SK-N-MC (cell line): Measurements from ENCODE around the gene ABHD2.
"Not testable (repeated sequence)": the region's sequence is repeated elsewhere in the genome, so short reads cannot be mapped to it uniquely, and the experiment has no call there.

Experiments used
- DNase-seq: peaks from one replicate; pipeline ENCODE4 v3.0.0-alpha.2; 2011; ENCODE audit warnings: low read depth, low spot score
- H3K27ac ChIP-seq: fragments of 200-600 bp; sonication (generic); 2 replicates; pipeline ENCODE4 v1.5.1; 2016; ENCODE audit warnings: mixed run types
- H3K36me3 ChIP-seq: fragments of 200-600 bp; sonication (generic); 2 replicates; pipeline ENCODE4 v1.6.1; 2017; ENCODE audit warnings: antibody characterized with exemption, low read length, mixed read lengths; ENCODE audit not compliant: insufficient read depth
- H3K4me3 ChIP-seq: fragments of 200-600 bp; sonication (generic); 2 replicates; pipeline ENCODE4 v1.5.1; 2016
- H3K9ac ChIP-seq: fragments of 200-600 bp; sonication (generic); 2 replicates; pipeline ENCODE4 v1.8.0; 2017; ENCODE audit warnings: mixed run types, mixed read lengths; ENCODE audit not compliant: insufficient read length
- H3K9me3 ChIP-seq: fragments of 200-600 bp; sonication (generic); 2 replicates; pipeline ENCODE4 v1.6.1; 2017; ENCODE audit warnings: low read depth, mild to moderate bottlenecking, antibody characterized with exemption, low read length, moderate library complexity, mixed read lengths
- EZH2 ChIP-seq: fragments of 200-600 bp; sonication (generic); IDR thresholded peaks from one replicate; pipeline ENCODE4 v1.6.1; 2017; ENCODE audit warnings: antibody characterized with exemption
- FOXP2 ChIP-seq: optimal IDR thresholded peaks from 2 replicates; pipeline ENCODE3; 2011; ENCODE audit warnings: mild to moderate bottlenecking, moderate library complexity; ENCODE audit not compliant: insufficient read depth; ENCODE audit errors: extremely low read length, control extremely low read depth
- POLR2AphosphoS5 ChIP-seq: IDR thresholded peaks from 2 replicates; pipeline ENCODE4 v1.6.1; 2012; ENCODE audit warnings: mild to moderate bottlenecking, low read depth, low read length, borderline replicate concordance

ABHD2 gene

DNA sequence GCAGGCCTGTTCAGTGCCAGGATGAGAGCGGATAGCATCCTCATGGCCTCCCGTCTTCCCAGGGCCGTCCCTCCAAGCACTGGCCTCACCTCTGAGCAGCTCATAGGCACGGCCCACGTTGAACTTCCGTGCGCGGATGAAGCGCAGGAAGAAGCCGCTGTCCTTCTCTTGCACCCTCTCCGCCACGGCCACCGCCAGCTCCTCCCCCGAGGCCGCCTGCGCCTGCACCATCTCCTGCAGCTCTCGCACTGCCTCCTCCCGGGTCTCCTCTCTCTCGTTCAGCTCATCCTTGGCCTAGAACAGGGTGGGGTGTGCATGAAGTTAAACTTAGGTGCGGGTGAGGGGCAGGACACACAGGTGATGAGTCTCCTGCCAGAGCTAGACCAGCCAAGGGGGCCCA, 128.8 kb downstream of the ABHD2 start:
- no peaks in the 10 kb centered on the region for H3K36me3 ChIP-seq
- DNase-seq = no peak
- TF ChIP-seq POLR2AphosphoS5 = no peak
- no peak overlapping the region for H3K9ac ChIP-seq
- no peak overlapping the region for H3K4me3 ChIP-seq
- H3K9me3 ChIP-seq = no peaks in the 10 kb centered on the region
- H3K27ac ChIP-seq = no peak overlapping the region

DNA sequence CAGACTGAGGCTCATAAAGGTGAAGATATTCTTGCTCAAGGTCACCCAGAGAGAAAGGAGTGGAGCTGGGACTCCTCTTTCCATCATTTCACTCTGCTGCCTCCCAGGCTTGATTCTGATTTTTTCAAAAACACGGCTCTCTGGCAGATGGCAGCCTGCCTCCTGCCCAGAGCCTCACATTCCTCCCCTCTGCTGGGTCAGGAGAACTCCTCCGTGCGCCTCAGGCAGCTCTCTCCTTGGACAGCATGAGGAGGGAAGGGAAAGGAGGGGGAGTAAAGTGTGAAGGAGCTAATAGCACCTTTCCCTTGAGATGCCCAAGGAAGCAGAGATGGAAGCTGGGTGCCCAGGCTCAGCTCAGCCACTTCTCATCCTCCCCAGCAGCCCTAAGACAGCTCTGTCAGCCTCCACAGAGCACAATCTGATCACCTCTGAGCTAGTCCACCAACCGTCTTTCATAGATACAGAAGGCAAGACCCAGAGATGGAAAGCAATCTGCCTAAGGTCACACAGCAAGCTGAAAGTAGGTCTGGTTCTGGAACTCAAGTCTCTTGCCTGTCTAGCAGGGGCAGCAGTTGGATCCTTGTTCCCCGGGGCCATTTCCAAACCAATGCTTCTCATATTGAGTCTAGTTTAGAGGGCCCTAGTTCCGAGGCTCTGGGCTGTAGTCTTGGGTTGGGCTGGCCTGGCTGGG, 129.6 kb downstream of the ABHD2 start:
- Histone ChIP-seq H3K9me3 (no peaks in the 10 kb centered on the region), H3K4me3 (no peak overlapping the region), H3K9ac (no peak overlapping the region), H3K27ac (no peak overlapping the region), H3K36me3 (no peaks in the 10 kb centered on the region)
- no peak for TF ChIP-seq POLR2AphosphoS5
- no peak for TF ChIP-seq FOXP2
- TF ChIP-seq EZH2 = no peak
- no peak for DNase-seq

DNA sequence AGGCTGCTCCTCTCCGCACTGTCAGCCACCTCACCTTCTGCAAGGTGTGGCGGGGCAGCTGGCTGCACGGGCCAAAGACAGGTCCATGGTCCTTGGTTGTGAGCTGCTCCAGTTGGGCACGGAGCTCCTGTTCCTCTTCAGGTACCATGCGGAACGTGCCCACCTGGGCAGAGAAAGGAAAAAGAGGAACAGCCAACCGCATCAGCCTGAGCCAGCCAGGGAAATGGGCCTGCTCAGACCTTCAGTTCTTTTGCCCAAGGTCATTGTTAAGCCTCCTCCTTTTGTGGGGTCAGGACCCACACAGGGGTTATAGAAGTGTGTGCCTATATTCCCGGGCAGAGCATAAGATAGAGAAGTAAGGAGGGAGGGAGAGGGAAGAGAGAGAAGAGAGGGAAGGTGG, 130.3 kb downstream of the ABHD2 start:
- TF ChIP-seq POLR2AphosphoS5 = no peak
- no peak for TF ChIP-seq EZH2
- no peak for TF ChIP-seq FOXP2
- DNase-seq = no peak
- Histone ChIP-seq H3K27ac (no peak overlapping the region), H3K36me3 (no peaks in the 10 kb centered on the region), H3K4me3 (no peak overlapping the region), H3K9me3 (no peaks in the 10 kb centered on the region), H3K9ac (no peak overlapping the region)

DNA sequence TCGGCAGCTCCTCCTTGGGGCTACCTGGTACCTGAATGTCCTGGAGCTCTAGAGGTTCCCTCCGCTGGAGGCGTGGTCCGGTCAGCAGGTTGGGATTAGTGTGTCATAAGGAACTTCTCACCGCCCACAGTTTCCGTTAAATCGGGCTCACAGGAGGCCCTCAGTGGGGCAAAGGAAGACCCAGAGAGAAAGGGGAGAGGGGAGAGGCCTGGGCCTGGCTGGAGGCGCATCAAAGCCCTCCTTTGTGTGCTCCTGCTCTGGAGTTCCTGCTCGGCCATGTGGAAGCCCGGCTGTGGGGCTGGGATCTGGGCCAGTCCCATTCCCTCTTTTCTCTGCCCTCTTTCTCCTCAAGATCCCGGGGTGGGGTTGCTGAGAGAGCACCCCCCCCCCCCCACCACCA, 133.3 kb downstream of the ABHD2 start, which contains the start of gene RLBP1:
Gene RLBP1 (minus strand): TSS at position 37 of the 400 bp plus-strand sequence. CDS start 2,604 bp downstream, outside the sequence.
- H3K27ac ChIP-seq = no peak within 1 kb of the TSS
- H3K36me3 ChIP-seq = no peaks in the 10 kb centered on the region
- no peak for TF ChIP-seq POLR2AphosphoS5
- TF ChIP-seq EZH2 = no peak
- TF ChIP-seq FOXP2 = no peak
- no peak within 1 kb of the TSS for H3K9ac ChIP-seq
- H3K9me3 ChIP-seq = no peaks in the 10 kb centered on the region
- no peak within 1 kb of the TSS for H3K4me3 ChIP-seq
- DNase-seq = no peak

DNA sequence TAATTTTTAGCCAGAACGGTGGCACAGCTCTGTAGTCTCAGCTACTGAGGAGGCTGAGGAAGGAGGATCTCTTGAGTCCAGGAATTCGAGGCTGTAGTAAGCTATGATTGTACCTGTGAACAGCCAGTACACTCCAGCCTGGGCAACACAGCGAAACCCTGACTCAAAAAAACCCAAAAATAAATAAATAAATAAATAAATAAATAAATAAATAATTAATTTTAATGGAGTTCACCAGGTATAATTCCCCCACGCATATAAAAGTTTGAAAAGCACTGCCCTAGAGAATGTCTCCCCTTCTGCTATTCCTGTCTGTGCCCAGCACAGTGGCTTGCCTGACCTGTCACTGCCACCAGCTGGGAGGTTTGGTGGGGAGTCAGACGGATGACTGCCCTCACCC, 137.3 kb downstream of the ABHD2 start:
- Histone ChIP-seq H3K9me3 (no peaks in the 10 kb centered on the region), H3K9ac (no peak overlapping the region), H3K36me3 (no peaks in the 10 kb centered on the region), H3K27ac (no peak overlapping the region), H3K4me3 (no peak overlapping the region)
- TF ChIP-seq POLR2AphosphoS5 (no peak), EZH2 (no peak), FOXP2 (no peak)
- DNase-seq = no peak

DNA sequence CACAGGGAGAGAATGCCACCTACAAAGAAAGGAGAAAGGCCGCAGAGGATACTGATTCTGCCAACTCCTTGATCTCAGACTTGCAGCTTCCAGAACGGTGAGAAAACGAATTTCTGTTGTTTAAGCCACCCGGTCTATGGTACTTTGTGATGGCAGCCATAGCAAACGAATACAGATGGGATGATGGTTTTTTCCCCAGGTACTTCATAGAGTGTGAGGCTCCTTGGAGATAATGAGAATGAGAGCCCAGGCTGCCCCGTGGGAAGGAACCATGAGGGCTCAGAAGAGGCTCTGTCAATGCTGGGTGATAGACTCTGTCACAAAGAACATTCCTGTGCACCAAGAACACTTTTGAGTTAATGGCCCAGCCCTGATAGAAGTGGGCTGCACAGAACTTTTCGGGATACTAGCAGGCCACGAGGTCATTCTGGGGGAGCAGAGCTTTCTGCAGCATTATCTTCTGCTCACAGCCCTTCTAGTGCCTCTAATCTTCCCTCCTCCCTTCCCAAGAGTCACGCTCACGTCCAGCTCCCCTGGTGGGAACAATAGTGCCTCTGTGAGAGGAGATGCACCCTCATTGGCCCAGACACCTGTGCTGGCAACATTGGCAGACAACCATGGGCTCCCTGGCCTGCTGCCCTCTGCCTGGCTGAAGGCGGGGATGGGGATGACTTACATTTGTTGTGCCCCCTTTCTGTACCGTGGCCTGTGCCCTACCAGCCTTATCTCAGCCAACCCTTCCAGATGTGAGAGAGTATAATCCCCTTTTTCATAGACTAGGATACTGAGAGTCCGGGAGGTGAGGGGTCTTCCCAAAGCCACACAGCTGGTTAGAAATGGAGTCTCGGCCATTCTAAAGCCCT, 138.3 kb downstream of the ABHD2 start:
- no peak overlapping the region for H3K4me3 ChIP-seq
- TF ChIP-seq FOXP2 (no peak), POLR2AphosphoS5 (no peak), EZH2 (no peak)
- DNase-seq = no peak
- H3K36me3 ChIP-seq = no peaks in the 10 kb centered on the region
- H3K9ac ChIP-seq = no peak overlapping the region
- no peak overlapping the region for H3K27ac ChIP-seq
- no peaks in the 10 kb centered on the region for H3K9me3 ChIP-seq

DNA sequence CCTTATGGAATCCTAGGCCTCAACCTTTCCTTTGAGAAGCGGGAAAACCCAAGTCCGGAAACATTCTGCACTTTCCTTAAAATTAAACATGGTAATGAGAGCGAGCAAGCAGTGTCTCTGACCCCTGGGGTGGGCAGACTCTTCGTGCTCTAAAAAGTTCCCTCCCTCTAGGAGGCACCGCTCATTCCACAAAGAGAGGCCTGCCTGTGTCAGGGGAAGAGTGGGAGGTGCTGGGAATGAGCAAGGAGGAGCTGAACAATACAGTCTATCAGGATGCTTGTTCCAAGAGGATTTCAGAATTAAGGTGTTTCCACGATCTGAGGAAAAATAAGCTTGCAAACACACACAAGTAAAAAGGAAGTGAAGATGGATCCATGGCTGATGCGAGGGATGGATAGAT, 139.2 kb downstream of the ABHD2 start:
- H3K36me3 ChIP-seq = no peaks in the 10 kb centered on the region

DNA sequence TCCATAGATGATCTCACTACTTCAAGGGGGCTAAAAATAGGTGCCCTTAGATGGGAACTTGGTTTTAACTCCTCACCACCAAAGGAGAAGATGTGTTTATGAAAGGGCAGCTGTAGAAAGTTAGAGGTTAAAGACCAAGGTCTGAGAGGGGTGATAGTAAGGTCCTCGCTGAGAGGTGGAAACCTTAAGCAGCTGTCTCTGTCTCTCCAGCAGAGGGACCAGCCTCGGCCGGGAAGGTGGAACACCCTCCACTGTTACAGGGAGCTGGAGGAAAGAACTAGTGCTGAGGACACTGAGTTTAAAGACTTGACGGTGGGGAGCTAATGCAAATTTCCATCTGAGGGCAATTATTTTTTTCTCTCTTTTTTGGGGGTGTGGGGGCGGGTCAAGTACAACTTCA, 142.0 kb downstream of the ABHD2 start:
- DNase-seq = no peak
- Histone ChIP-seq H3K9me3 (no peaks in the 10 kb centered on the region), H3K9ac (no peak overlapping the region), H3K27ac (no peak overlapping the region), H3K4me3 (no peak overlapping the region), H3K36me3 (no peaks in the 10 kb centered on the region)
- TF ChIP-seq EZH2 (no peak), POLR2AphosphoS5 (no peak), FOXP2 (no peak)

More for the DNA sequence above, 139.2 kb downstream of the ABHD2 start:
- Histone ChIP-seq H3K27ac (no peak overlapping the region), H3K9ac (no peak overlapping the region), H3K9me3 (no peaks in the 10 kb centered on the region), H3K4me3 (no peak overlapping the region)
- no peak for TF ChIP-seq EZH2
- no peak for TF ChIP-seq FOXP2
- no peak for TF ChIP-seq POLR2AphosphoS5
- no peak for DNase-seq

DNA sequence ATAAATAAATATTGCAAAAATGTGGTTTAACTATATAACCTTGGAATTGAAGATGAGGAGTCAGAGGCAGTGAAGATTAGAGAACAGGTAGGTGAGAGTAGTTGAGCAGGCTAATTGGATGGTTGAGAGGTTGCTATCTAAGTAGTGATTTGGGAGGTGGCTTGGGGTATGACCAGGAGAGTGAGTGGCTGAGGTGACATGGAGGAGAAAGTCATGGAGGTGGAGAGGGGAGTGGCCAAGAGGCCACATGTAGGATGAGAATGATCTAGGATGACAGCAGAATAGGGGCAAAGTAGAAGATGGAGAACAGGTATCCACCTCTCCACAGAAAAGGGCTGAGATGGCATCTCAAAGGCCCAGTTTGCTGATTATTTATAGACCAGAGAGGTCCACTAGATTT, 143.6 kb downstream of the ABHD2 start:
- no peaks in the 10 kb centered on the region for H3K9me3 ChIP-seq
- TF ChIP-seq POLR2AphosphoS5 = no peak
- no peak for TF ChIP-seq FOXP2
- no peak for TF ChIP-seq EZH2
- no peak overlapping the region for H3K9ac ChIP-seq
- no peaks in the 10 kb centered on the region for H3K36me3 ChIP-seq
- H3K4me3 ChIP-seq = no peak overlapping the region
- H3K27ac ChIP-seq = no peak overlapping the region
- DNase-seq = no peak

DNA sequence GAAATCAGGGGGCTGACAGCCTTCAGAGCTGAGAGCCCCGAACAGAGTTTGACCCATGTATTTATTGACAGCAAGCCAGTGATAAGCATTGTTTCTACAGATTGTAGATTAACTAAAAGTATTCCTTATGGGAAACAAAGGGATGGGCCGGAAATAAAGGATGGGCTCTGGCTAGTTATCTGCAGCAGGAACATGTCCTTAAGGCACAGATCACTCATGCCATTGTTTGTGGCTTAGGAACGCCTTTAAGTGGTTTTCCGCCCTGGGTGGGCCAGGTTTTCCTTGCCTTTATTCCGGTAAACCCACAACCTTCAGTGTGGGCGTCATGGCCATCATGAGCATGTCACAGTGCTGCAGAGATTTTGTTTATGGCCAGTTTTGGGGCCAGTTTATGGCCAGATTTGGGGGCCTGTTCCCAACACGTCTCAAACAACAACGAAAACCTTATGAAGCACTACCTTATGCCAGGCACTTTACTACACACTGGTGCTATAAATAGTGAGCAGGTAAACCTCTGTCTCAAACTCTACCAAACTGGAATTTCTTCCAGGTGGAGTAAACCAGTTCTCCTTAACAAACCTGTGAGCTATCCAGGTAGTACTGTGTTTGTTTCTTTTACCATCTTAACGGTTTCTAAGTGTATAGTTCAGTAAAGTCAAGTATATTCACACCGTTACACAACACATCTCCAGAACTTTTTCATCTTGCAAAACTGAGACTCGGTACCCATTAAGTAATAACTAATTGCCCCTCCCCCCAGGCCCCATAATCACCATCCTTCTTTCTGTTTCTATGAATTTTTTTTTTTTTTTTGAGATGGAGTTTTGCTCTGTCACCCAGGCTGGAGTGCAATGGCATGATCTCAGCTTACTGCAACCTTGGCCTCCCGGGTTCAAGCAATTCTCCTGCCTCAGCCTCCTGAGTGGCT, 151.9 kb downstream of the ABHD2 start:
- H3K4me3 ChIP-seq, H3K9me3 ChIP-seq, H3K36me3 ChIP-seq, H3K9ac ChIP-seq, DNase-seq, H3K27ac ChIP-seq: not testable (repeated sequence)
